ENCODE data around the gene PPP1R18.

- TF ChIP-seq CTCF (IDR thresholded peaks at IDR 0.05) (peak; percentile 94 to 99 (median 98)), POLR2A (IDR thresholded peaks at IDR 0.05) (no peak), POLR2AphosphoS5 (IDR thresholded peaks at IDR 0.05) (peak; percentile 85)
These were observed 36.1 kb upstream of the PPP1R18 start for GRCh38 chr6:30722280-30723112.
